Brain pericyte (primary cell): ENCODE results near the gene ALOX12B.

Source experiments
- DNase-seq: peaks from one replicate; pipeline ENCODE4 v3.0.0-alpha.2; 2012; ENCODE audit warnings: low read depth, low spot score

Gene ALOX12B

DNA sequence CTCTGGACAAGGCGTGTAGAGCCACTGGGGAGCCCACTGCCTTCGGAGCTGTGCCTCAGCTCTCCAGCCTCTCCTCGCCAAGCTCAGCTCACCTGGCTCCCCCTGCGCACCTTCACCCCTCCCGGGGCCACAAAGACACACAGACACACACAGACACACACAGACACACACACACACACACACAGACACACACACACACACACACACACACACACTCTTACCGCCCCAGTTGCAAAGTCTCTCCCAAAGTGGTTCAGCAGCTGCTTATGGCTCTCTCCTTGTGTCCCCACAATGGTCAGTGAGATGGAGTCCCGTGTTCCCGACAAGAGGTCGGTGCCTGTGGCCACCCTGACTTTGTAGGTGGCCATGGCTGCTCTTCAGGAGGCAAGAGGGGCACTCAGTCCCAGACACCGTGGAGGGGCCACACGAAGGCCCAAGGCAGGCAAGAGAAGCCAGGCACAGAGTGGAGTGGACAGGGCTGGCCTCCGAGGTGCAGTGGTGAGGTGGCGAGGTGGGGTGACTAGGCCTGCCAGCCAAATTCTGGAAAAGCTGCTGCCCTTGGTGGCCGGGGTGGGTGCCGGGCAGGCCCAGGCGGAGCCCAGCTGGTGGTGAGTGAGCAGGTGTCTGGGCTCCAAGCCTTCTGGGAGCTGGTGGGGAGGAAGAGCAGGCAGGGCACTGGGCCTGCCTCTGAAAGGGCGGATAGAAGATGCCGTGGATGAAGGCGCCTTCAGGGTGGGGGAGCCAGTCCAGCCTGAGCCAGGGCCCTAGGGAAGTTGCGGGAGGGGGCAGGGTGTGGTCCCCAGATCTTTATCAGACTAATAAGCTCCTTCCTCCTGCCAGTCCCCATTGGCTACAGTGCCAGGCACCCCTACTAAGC lies at the start of gene ALOX12B:
ALOX12B (minus strand) TSS at position 642 of the 877 bp plus-strand sequence; CDS start at position 368, 274 bp downstream.
- no peak for DNase-seq

DNA sequence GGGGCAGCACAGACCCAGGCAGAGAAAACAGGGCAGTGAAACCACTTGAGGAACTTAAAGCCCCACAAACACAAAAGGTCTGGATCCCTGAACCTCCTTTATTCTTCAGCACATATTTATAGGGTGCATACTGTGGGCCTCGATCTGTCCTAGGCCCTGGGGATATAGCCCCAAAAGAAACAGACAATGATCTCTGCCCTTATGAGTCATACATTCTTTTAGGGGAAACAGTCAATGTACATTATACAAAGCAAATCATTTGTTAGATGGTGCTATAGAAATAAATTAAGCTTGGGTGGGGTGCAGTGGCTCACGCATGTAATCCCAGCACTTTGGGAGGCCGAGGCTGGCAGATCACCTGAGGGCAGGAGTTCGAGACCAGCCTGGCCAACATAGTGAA lies 46.4 kb upstream of the ALOX12B start:
- DNase-seq = no peak

DNA sequence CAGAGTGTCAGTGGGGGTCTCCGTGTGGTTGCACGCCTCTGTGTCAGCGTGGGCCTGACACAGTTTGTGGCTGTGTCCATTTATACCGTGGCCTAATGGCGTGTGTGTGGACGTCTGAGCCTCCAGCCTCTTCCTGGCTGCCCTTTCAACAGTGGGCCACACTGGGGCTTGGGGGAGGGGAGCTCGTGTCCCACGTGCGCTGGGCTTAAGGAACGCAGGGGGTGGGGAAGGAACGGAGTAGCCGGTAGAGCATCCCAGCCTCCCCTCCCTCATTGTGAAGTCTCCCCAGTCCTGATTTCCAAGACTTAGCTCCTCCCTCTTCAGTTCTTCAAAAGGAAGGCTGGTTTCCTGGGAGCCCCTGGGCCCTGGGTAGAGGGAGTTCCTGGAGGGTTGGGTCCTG lies 45.9 kb upstream of the ALOX12B start:
- no peak for DNase-seq

DNA sequence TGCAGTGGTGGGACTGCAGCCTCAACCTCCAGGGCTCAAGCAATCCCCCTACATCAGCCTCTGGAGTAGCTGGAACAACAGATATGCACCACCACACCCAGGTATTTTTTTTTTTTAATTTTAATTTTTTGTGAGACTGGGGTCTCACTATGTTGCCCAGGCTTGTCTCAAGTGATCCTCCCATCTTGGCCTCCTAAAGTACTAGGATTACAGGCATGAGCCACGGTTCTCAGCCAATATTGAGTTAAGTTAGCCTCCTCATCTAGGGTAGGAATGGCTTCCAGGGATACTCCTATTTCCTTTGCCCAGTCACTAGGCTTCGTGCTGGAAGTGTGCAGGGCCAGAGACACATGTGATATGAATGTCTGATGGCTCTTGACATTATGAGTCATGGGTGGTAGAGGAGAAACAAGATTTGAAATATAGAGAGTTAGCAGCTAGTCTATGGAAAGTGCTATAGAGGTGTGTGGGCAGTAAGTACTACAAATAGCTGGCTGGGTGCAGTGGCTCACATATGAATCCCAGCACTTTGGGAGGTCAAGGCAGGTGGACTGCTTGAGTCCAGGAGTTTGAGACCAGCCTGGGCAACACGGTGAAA lies 44.4 kb upstream of the ALOX12B start:
- DNase-seq = no peak

DNA sequence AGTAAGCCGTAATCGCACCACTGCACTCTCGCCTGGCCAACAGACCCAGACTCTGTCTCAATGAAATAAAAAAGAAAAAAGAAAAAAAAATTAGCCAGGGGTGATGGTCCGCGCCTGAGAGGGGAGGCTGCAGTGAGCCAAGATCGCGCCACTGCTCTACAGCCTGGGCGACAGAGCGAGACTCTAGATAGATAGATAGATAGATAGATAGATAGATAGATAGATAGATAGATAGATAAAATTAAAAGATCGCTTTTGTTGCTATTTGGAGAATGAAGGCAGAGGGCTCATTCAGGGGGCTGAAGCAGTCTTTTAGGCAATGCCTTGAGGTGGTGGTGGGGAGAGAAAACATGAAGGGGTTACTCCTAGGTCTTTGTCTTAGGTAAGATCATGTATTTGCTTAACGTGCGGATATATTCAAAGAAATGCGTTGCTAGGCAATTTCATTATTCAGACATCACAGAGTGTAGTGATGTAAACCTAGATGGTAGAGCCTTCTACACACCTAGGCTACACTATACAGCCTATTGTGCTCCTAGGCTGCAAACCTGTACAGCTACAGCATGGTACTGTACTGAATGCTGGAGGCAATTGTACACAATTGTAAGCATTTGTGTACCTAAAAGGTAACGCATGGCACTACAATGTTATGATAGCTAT lies 40.7 kb upstream of the ALOX12B start:
- no peak for DNase-seq

DNA sequence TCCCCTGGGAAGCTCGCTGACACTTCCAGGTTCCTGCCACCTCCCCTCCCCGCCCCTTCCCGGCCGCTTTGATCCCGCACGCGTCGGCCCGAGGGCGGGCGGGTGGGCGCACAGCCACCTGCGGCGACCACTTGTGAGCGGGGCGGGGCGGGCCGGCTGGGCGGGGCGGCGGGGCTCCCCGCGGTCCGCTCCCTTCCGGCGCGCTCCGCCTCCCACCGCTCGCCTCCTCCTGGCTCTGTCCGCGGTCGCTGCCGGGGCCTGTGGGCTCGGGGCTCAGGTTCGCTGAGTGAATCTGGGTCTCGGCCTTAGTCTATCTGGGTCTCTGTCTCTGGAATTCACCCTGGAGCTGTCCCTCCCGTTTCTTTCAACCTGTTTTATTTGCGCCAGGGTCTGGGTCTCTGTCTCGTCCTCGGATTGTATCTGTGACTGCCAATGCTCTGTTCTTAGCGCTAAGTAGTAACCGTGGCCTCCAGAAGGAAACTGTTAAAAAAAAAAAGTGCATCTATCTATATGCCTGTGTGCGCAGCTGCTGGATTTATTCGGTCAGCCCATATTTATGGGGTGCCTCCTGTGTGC lies 39.1 kb upstream of the ALOX12B start:
- DNase-seq = no peak

DNA sequence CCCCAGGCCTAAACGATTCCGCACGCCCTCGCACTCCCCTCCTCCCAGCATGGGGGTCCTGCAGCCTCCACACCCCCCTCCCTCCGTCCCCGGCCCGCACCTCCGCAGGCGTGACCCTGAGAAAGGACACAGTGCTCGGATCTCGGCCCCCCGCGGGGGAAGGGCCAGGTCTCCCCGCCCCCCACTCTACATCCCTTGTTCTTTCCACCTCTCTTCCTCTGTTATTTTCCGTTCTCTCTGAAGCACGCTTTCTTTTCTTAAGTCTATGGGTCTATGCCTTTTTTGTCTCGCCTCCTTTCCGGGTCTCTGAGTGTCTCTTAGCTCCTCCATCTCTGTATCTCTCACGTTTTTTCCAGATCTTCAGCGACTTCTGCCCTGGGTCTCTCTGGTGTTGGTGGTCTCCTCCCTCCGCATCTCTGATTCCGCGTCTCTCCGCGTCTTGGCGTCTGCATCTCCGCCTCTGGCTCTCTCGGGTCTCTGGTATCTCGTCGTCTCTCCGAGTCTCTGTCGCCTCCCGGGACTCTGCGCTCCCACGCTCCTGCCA lies 38.5 kb upstream of the ALOX12B start:
- no peak for DNase-seq

DNA sequence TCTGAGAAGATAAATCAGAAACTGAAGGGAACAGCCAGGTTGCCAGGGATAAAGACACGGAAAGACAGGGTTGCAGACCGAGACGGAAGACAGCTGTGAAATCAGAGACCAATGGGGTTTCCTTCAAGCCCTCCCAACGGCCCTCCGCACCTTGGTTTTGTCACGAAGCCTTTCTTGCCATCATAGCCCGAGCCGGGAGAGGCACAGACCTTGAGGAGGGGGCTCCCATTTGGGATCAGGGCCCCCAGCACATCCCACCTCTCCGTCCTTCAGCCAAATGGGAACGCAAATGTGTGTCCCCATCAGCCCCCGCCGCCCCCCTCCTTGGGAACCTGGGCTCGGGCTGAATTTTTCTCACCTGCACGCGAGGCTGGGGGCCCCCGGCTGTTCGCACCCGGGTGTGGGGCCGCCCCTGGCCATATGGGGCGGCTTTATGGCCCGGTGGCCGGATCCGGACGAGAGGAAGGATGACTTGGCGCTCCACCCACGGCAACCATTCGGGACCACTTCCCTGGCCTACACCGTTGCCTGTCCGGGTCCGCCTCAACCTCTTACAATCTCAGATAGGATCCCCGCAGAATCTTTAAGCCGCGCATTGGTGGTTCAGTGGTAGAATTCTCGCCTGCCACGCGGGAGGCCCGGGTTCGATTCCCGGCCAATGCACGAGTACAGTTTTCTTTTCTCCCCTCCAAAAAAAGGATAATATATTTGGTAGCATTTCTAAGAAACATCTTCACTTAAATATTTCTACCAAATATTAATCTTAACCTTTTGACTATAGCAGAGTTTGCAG lies 37.8 kb upstream of the ALOX12B start:
- DNase-seq = no peak

DNA sequence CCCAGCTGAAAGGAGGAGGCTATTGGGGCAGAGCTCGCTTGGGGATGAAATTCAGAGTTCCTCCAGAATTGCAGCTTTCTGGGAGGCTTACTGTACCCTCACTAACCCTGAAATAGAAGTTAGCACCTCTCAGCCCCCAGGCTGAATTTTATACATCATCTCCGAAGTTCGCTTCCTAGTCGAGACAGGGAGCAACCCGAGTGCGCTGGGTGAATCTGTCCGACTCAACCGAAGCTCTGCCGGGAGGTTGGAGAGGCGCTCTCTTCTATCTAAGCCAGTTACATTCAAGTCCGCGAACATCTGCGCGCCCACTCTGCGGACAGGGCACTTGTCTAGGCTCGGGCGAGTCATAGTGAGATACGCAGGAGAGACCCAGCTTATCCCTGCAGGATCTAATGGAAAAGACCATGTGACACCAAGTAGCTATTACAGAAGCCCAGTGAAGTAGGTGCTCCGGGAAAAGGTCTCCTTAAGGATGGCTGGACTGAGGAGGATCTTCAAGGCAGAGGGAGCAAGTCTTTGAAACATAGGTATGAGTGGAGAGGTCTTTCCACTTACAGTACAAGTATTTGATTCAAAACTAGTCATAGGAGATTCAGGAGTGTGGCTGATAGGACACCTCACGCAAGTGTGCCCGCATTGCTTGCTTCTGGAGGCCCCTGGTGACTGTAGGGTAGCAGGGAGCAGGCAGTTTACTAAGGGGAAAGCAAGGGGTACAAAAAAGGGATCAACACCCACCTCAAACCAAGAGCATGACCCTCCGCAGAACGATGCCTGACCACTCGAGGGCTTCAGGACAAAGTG lies 37.0 kb upstream of the ALOX12B start:
- no peak for DNase-seq

DNA sequence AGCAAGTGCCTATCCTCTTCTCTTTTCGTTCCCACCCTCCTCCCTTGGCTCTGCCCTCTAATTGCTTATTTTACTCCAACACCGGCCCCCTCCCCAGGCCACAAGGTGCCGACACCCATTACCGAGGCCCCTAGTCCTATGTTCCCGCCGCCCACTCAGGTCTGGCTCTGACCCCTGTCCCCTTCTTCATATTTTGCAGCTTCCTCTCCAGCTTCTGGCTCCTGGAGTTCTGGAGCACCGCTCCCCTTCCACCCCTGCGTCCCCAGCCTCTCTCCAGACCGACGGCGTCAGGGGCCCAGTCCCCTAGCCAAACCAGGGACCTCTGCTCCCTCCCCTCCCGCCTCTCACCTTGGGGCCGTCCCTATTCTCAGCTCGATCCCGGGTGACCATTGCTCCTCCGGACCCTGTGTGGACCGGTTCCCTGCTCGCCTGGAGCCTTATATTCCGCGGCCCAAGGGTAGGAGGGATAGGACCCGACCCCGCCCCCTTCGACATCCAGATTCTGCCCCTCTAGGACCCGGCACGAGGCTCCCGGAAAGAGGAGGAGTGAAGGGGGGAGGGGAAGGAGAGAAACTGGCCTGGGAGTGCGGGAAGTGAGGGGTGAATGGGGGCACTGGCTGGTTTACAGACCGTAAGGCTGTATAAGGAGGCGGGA lies 36.3 kb upstream of the ALOX12B start, which contains the start of gene HES7:
HES7 (minus strand) TSS at position 412 of the 655 bp plus-strand sequence; CDS start at position 390, 22 bp downstream.
- DNase-seq = no peak

DNA sequence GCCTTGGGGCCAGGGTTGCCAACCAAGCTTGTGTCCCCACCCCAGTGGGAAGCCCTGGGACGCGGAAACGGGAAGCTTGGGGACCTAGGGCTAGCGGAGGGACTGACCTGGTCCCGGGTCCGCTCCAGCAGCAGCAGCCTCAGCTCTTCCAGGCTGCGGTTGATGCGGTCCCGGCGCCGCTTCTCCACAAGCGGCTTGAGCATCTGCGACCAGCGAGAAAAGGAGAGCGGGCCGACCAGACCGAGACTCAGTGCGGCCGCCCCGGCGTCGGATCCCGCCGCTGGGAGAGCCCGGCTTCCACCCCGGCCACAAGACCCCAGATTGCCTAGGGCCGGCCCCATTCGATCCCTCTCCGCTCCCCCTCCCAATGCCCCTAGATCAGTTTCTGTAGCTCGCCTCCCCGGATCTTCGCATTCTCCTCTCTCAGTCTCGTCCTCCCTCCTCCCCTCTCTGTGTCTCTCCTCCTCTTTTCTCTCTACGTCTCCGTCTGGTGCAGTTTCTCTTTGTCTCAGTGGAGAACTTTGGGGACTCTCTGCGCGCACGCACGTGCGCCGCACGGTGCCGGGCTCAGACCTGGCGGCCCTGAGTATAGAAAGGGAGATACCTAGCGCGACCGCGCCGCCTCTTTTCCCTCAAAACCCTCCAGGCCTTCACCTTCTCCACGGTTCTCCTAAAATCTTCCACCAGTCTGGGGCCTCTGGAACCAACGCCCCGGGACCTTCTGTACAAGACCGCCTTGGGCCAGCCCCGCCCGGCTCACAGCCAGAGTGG lies 35.6 kb upstream of the ALOX12B start:
- DNase-seq = no peak

DNA sequence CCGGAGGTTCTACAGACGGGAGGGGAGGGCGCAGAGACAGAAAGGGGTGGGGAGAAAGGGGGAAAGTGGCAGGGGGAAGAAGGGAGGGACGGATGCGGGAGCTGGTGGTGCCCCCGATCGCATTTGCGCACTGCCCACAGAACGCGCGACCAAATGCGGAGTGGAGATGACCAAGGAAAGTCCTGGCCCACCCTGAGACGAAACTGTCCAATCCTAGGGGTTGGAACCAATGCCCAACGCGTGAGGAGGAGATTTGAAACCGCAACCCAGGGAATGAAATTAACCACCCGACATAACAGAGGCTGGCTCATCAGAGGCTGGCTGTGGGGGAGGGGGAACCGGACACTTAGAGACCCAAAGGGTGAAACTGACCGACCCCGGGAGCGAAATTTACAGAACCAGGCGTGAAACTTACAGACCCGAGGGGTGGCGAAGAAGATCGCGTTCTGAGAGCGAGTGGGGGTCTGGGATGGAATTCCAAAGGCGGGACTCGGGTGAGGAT lies 35.0 kb upstream of the ALOX12B start:
- no peak for DNase-seq

DNA sequence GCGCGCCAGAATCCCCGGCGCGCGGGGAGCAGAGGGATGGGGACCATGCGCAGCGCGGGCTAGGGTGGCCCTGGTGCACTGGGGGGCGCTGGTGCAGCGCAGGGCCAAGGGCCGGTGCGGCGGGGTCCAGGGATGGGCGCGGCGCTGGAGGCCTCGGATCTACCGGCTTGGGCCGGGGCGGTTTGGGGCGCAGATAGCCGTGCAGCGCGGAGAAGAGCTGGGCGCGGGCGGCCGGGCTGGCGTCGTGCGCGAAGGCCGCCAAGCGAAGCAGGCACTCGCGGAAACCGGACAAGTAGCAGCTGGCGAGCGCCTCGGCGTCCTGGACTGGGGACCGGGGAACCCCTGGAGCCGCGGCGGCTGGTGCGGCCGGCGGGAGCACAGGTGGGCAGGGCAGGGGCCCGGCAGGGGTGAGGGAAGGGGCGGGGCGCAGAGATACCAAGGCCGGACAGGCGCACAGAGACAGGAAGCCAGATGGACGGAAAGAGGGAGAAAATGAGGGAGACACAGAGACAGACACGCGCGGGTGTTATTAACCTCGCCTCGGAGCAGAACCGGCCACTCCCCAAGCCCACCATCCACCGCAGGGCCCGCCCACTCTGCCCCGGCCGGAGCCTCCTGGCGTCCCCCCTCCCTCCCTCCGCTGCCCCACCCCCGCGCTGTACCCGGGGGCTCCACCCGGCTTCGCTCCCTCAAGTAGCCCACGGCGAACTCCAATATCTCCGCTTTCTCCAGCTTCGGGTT lies 34.3 kb upstream of the ALOX12B start:
- no peak for DNase-seq

DNA sequence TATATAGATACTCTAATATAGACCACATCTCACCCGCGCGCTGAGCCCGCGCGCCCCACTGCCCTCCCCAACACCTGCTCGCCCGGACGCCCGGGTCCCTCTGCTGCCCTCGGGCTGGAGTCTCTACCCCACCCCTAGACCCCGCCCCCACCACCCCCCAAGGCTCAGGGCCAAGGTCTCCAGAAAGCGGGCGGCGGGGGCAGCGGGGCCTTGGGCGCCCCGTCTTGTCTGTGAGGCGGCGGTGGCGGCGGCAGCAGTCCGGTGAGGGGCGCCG lies 33.8 kb upstream of the ALOX12B start:
- DNase-seq = no peak

DNA sequence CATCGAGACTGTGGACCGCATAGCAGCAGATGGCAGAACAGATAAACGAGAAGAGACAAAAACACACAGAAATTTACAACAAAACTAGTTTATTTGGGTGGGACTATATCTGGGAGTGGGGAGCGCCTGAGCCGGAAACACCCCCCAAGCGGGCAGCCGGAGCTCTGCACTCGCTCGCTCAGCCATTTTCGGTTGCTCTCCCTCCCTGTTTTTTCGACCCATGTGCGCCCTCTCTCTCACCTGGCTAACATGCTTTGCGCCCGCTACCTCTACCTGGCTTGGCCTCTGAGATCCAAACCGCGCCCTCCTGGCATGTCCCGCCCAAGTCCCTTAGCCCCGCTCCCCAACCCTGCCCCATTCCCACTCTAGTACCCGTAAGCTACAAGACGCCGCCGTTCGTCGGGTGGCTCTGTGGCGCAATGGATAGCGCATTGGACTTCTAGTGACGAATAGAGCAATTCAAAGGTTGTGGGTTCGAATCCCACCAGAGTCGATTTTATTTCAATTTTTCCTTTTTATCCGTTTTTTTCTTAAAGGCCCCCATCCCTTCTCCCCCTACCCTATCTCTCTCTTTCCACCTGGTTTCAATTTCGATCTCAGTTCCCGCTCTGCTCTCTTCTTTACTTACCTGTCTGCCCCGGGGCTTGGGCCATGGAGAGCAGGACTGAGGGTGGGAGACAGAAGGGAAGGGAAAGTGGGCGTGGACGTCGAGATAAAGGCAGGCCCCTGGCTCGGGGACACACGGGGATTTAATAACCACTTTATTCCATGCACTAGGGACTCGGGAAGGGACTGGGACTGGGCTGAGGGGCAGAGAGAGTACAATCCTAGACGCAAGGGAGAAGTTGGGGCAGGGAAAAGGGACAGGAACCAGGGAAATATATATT lies 33.2 kb upstream of the ALOX12B start:
- DNase-seq = no peak

DNA sequence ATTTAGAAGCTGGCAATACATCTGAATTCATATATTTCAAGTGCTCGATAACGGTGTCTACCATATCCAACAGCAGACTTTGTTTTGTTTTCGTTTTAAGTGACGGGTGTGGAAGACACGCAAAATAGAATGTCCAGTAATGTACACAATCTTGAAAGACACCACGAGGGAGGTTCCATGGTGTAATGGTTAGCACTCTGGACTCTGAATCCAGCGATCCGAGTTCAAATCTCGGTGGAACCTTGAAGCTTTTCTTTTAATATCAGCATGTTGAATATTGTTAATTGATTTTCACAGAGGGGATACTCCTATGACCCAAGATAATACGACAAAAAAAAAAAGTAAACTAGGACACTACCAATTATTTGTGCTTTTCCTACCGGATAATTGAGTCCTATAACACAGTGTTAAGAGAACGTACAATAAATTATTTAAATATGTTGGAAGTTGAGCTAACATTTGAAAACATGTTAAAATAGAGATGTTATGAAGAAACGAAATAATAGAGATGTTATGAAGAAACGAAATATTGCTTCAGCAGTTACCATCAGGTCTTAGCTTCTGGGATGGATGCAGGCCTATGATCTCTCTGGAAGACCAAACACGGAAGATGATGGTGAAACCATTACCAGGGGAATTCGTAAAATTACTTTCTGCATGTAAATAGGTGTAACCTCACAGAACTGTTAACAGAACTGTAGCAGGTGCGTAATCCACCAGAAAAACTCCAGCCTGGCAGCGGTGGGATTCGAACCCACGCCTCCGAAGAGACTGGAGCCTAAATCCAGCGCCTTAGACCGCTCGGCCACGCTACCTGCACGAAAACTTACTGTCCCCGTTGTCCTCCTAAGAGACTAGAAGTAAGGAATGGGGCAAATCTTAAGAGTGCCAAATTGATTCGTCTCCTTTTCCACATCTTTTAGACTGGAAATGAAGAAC lies 32.3 kb upstream of the ALOX12B start:
- DNase-seq = peak; percentile 90
